Glomerular visceral epithelial cell (primary cell): ENCODE data around the gene PGRMC1.
A peak's percentile ranks its signal among the peaks of the same experiment; 100 is the strongest.
"Not testable (repeated sequence)": the region's sequence is repeated elsewhere in the genome, so short reads cannot be mapped to it uniquely, and the experiment has no call there.

Experiments
- DNase-seq: peaks from one replicate; pipeline ENCODE4 v3.0.0-alpha.2; 2016; ENCODE audit errors: extremely low spot score

Gene PGRMC1

DNA sequence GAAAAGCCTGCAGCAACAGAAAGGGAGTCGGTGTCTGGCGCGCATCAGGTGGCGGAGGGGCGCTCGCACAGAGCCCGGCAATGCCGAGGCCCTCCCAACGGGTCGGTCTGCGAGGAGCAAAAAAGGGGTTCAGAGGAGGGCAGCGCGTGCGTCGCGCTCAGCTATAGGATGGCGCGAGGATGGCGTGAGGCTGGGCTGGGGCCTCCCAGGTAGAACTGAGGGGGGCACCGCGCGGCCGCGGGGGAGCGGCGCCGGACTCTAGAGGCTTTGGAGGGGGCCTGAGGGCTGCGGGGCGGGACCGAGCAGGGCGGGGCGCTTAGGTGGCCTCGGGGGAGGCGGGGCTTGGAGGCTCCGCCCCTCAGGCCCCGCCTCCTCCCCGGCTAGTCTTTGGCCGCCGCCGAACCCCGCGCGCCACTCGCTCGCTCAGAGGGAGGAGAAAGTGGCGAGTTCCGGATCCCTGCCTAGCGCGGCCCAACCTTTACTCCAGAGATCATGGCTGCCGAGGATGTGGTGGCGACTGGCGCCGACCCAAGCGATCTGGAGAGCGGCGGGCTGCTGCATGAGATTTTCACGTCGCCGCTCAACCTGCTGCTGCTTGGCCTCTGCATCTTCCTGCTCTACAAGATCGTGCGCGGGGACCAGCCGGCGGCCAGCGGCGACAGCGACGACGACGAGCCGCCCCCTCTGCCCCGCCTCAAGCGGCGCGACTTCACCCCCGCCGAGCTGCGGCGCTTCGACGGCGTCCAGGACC is at the start of gene PGRMC1:
PGRMC1 (plus strand) TSS at position 414 of the 751 bp plus-strand sequence; CDS start at position 493, 79 bp downstream.
- DNase-seq, result peak; percentile 83

DNA sequence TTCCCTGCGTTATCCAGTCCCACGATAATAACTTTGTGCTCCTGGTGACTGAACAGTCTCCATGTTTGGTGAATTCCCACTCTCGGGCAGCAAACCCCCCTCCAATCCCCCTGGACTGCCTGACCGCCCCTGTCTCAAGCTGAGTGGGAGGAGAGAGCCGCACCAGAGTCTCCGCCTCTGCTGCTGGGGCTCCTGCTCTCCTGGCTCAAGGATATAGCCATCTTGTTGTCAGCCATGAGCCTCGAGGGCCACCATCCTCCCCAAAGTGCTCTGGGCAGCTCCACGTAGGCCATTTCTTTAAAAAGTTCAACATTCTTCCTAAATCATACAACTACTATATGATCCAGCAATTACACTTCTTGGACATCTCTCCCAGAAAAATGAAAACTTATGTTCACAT is 49.3 kb upstream of the PGRMC1 start:
- no peak for DNase-seq

DNA sequence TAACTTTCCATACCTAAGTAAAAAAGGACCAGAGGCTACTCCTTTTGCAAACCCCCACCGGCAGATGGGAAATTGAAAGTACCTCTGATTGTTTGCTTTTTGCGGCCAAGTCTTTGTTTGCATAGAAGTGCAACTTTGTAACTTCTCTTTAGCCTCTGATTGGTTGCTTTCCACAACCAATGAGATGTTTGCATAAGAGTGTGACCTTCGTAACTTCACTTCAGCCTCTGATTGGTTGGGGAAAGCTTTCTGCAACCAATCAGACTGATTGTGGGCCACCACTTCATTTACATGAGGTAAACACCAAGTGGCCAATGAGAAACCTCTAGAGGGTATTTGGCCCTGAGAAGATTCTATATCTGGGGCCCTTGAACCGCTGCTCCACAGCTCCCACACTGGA is 48.8 kb upstream of the PGRMC1 start:
- DNase-seq, result no peak

DNA sequence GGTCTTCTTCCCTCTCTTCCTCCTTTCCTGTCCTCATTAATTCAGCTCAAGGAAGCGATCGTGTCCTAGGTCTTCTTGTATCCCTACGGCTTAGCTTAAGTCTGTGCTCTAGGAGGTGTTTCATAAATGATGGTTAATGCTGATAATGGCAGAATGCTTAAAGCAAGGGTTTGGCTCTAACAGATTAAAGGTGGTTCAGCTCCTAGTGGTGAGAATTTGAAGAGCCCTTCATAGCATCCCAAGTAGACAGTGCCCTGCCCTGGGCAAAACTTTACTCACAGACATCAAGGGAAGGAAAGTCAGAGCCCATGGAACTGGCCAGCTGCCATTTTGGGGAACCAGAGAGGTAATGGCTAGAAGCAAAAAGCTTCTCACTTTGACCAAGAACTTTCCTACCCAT is 47.0 kb upstream of the PGRMC1 start:
- no peak for DNase-seq

DNA sequence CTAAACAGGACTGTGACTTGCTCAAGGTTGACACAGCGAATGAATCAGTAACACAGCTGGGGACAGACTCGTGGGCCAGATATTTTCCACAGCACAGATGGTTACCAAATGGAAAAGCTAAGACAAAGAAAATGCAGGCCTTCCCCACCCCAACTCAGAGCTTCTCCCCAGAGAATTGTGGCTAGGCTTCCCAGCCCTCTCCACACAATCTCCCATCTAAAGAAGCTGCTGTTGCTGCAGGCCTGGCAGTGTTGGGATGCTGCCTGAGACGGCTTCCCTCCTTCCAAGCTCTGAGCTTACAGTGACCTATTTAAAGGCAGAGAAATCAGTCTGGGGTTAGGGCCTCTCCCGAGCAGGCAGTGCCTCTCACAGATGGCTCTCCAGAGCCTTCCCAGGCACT is 46.5 kb upstream of the PGRMC1 start:
- DNase-seq, result no peak

DNA sequence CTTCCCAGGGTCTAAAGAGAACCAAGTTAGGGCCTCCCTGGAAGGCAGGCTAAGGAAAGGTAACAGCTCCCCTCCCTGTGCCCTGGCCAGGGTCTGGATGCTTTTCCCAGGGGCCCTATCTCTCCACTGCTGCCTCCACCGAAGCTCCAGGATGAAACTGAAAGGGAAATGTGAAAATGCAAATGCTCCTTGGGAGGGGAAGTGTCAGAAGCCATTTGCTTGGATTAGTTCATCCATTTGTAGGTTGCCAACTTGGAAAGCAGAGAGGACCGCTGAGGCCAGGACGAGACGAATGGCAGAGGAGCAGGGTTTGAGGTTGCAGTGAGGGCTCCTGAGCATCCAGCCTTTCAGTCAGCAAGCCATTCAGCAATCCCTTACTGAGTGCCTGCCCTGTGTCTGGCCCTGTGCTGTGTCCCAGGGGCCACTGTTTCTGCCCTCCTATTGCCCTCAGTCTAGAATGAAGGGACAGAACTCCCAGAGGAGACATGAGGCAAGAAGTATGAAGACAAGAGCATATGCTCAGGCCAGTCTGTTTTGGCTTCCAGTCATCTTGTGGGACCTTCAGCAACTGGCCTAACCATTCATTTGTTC is 45.9 kb upstream of the PGRMC1 start:
- no peak for DNase-seq

DNA sequence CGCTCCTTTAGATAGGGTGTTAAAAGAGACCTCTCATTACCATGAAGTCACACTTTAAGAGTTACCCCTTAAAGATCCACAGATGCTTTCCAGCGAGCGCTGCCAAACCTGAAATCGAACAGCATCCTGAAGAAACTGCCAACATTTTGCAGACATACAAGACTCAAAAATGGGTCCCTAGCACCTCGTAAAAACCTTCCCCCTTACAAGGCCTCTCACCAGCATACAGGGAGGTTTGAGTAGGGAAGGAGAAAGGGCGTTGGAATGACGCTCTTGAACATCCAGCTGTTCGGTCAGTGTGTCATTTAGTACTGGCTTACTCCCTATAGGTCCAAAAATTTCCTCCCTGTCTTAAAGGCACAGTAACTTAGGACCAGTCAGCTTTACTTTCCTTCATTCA is 45.3 kb upstream of the PGRMC1 start:
- DNase-seq, result no peak

DNA sequence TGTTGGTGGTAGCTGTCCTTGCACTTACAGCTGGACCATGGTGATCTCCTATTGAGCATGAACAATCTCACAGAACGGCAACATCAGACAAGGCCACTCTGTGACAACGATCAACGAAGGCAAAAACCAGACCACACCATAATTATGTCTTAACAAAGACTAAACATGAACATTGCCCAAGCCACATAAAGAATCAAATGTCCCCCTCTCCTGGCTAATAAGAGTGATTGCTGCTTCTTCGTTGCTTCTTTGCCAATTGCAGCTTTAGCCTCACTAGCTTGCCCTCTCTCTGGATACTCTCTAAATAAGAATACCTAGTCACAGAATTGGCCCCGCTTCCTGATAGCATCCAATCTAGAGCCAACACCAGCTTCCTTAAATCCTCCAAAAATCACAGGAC is 41.5 kb upstream of the PGRMC1 start:
- no peak for DNase-seq

DNA sequence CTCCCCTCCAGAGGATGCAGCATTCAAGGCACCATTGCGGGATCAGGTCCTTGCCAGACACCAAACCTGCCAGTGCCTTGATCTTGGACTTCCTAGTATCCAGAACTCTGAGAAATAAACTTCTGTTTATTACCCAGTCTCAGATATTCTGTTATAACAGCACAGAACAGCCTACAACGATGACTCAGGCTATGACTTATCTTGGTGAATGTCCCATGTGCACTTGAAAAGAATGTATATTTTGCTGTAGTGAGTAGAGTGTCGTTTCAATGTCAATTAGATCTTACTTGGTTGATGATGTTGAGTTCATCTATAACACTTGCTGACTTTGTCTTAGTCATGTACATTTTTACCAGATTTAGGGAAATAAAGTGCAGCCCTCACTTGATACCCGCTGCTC is 34.5 kb upstream of the PGRMC1 start:
- DNase-seq, result no peak

DNA sequence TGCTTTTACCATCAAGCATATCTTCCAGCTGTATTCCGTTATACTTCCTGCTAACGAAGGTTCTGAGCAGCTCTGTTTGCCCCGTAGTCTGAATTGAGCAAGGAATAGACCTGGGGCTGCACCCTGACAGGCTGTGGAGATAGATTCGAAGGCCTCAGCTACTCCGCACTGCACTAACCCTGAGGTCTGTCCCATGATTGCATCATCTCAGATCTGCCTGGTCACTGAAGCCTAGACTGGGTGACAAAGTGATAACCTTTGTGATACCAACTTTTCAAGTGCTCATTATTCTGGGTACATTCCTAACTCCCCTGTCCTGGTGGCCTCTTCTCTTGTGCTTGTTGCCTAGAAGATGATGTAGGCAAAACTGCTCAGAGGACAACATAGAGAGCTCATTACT is 29.9 kb upstream of the PGRMC1 start:
- DNase-seq, result no peak

DNA sequence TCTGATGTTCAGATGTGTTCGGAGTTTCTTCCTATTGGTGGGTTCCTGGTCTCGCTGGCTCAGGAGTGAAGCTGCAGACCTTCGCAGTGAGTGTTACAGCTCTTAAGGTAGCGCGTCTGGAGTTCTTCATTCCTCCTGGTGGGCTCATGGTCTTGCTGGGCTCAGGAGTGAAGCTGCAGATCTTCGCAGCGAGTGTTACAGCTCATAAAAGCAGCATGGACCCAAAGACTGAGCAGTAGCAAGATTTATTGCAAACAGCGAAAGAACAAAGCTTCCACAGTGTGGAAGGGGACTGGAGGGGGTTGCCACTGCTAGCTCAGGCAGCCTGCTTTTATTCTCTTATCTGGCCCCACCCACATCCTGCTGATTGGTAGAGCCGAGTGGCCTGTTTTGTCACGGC is 28.6 kb upstream of the PGRMC1 start:
- not testable (repeated sequence) for DNase-seq

DNA sequence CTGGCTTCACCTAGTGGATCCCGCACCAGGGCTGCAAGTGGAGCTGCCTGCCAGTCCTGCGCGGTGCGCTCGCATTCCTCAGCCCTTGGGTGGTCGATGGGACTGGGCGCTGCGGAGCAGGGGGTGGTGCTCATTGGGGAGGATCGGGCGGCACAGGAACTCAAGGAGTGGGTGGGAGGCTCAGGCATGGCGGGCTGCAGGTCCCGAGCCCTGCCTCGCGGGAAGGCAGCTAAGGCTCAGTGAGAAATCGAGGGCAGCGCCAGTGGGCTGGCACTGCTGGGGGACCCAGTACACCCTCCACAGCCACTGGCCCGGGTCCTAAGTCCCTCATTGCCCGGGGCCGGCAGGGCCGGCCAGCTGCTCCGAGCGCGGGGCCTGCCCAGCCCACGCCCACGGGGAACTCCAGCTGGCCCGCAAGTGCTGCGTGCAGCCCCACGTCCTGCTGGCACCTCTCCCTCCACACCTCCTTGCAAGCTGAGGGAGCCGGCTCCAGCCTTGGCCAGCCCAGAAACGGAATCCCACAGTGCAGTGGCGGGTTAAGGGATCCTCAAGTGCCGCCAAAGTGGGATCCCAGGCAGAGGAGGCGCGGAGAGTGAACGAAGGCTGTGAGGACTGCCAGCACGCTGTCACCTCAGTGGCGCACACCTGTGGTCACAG is 27.6 kb upstream of the PGRMC1 start:
- DNase-seq, result no peak

DNA sequence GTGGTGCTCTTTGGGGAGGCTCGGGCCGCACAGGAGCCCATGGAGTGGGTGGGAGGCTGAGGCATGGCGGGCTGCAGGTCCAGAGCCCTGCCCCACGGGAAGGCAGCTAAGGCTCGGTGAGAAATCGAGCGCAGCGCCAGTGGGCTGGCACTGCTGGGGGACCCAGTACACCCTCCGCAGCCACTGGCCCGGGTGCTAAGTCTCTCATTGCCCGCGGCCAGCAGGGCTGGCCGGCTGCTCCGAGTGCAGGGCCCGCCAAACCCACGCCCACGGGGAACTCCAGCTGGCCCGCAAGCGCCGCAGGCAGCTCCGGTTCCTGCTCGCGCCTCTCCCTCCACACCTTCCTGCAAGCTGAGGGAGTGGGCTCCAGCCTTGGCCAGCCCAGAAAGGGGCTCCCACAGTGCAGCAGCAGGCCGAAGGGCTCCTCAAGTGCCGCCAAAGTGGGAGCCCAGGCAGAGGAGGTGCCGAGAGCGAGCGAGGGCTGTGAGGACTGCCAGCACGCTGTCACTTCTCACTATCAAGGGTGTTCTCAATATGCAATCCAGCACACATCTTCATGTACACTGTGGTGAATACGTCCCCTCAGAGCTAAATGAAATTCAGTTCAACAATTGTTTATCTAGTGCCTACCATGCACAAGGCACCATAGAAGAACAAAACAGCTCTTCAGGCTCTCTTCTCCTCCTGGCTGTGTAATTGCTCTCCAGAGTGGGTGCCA is 25.0 kb upstream of the PGRMC1 start:
- not testable (repeated sequence) for DNase-seq

DNA sequence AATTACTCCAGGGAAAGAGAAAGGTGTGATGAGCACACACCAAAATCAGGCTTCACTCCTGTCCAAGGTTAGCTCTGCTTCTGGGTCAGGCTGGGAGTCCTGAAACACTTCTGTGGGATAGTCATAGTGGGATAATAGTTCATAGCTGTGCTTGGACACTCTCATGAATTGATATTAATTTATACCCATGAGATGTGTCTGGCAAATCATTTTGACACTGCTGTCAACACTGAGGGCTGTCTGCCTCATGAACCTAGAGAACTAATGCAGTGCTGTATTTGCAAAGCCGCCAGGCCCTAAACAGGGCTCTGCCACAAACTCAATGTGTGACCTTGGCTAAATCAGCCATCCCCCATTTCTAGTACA is 24.5 kb upstream of the PGRMC1 start:
- no peak for DNase-seq

DNA sequence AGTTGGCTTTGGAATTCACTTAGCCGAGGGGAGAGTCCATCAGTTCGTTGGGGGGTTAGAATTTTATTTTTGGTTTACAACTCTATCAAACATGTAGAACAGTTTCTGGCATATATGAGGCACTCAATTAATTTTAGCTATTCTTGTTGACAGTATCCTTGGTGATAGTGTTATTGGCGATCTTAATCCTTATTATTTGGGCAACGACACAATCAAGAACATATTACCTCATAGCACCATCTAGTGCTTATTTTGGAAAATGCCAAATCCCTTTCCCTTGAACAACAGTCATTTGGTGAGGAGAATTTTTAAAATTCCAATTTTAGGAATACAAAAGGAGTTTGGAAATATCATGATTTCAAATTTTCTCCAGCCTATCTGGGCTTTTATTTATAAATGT is 17.9 kb upstream of the PGRMC1 start:
- no peak for DNase-seq

DNA sequence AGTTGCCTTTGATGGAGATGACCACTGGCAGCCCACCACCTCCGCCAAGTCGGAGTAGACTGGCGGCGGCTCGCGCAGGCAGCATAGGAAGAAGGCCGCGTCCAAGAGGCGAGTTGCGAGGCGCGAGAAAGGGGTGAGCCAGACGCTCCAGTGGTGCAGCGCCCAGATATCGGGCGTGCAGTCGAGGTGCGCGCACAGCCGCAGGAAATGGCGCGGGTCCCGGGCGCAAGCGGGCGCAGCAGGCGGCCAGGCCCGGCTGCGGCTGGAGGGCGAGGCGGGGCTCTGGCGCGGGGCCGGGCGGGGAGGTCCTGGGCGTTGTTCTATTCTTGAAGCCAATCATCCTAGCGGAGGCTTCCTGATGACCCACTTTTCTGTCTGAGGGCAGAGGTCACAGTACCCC is 13.2 kb upstream of the PGRMC1 start:
- no peak for DNase-seq

DNA sequence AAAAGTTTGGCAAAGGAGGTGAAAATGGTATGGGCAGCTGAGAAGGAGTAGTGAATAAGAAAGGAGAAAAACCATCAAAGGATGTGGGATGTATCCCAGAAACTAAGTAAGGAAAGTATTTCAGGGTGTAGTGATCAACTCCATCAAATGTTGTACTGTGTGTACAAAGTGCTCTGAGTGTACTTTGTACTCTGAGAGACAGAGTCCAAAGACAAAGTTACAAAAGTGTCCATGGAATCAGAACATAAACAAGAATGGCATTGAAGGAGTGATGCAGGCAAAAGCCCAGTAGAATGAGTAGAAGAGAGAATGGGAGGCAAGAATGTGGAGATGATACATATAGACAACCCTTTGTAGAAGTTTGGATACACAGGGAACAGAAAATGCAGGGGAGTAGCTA is 12.3 kb upstream of the PGRMC1 start:
- no peak for DNase-seq

DNA sequence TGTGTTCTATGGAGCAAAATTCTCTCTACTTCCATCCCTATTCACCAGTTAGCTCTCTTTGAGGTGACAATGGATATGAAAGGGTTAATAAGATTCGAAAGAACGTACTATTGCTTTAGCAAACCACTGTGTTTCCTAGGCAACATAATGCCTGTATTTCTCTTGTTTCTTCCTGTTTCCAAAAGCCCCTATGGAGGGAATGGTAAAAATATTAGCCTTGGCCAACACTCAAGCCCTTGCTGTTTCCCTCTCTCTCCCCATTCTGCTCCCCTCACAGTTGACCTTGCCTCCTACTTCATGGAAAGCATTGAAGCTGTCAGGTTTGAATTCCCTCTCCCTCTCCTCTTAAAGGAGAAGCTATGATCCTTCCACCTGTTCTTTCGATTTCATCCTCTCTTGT is 9.6 kb upstream of the PGRMC1 start:
- DNase-seq, result no peak

DNA sequence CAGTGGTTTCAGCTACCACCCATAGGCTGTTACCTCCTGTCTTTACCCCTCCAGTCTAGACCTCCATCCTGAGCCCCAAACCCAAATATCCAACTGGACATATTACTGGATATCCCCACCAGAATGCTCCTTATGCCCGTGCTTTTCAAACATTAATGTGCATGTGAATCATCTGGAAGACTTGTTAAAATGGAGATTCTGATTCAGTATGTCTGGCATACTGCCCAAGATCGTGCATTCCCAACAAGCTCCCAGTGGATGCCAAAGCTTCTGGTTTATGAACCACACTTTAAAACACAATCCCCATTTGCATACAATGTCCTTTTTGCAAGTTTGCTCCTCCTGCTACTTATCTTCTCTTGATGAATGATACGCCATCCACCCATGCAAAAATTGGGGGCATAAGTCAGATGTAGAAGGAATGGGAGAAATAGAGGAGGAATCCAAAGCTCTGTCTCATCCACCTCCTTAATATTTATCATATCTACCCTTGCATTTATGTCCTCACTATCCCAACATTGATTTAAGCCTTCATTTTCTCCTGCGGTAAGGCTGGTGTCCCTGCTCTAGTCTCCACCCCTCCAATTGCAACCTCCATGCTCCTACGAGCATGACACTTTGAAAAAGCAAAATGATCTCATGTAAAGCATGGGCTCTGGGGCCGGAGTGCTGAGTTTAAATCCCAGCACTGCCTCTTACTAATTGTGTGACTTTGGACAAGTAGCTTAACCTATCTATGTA is 7.4 kb upstream of the PGRMC1 start:
- peak; percentile 67 for DNase-seq

DNA sequence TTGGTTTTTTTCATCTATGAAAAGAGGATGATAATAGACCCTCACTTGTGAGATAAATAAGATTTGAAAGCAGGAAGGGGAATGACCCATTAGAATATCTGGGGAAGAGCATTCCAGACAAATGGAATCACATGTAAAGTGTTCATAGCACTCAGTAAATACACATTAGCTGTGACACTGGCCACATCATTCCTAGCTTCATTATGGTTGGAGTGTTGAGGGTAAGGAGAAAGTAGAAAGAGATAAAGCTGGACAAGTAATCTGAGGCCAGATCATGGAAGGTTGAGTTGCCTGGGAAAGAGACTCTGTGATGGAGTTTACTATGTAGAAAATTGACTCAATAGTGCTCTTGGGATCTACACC is 6.9 kb upstream of the PGRMC1 start:
- no peak for DNase-seq

DNA sequence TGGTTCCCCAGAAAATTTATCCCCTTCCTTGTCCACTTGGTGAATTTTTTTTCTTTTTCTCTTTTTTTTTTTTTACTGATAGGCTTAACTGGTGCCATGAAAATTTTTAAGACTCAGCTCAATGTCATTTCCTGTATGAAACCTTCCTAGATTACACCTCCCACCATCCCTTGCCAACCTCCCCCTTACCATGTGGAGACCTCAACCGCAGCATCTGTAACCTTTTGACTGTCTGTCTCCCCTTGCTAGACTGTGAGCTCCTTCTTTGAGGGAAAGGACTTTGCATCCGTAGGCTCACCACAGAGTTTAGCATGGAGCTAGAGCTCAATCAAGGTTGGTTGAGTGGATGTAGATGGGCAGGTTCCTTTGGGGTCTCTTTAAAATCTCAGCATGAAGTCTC is 5.2 kb upstream of the PGRMC1 start:
- DNase-seq, result no peak

DNA sequence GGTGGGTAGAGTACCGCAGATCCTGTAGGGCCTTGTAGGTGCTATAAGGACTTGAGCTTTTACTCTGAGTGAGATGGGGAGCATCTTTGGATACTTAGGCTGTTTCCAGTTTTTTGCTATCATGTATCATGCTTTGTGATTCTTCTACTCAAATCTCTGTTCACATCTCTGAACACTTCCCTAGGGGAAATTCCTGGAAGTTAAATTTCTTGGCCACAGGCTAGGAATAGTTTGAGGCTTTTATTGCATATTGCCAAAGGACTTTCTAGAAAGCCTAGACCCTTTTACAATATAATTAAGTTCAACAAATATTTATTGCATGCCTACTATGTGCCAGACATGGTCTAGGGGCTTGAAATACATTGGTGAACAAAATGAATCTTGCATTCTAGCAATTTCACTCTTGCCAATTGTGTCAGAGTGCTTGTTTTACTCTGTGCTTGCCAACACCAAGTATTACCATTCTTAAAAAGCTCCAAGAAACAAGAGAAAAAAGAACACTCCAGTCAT is 4.1 kb upstream of the PGRMC1 start:
- DNase-seq, result no peak
